PC-9 (cell line): ENCODE data around the gene NT5C2. TPM values are rescaled to one million over a fixed set of nuclear protein-coding genes. Genes with fewer than 3 reads are reported as not detected.
"Not testable (repeated sequence)": the region's sequence is repeated elsewhere in the genome, so short reads cannot be mapped to it uniquely, and the experiment has no call there.

ENCODE experiments used
- BruUV-seq: library from RNA; stranded (reverse); fragments of 400-500 nt; replicated peaks from 2 replicates; lab custom pipeline; 2021; lab: Mats Ljungman, UMichigan
- CTCF ChIA-PET: fragments of 300-600 bp; sonication (Branson Sonifier 250); formaldehyde crosslinking; loops from one replicate; lab custom pipeline; 2022; ENCODE audit warnings: antibody characterized with exemption; lab: Charles Lee
- POLR2A ChIA-PET: fragments of 300-600 bp; sonication (Branson Sonifier 250); formaldehyde crosslinking; loops from one replicate; lab custom pipeline; 2022; ENCODE audit warnings: antibody characterized with exemption; ENCODE audit not compliant: unreplicated experiment; lab: Charles Lee
- DNase-seq, 2 experiments: peaks; one replicate each; pipeline versions ENCODE4 v3.0.0 to v3.0.0-alpha.2; 2015 to 2022; ENCODE audit warnings: mixed read lengths in 1 of 2
- H2AFZ ChIP-seq: fragments of 200-600 bp; sonication (generic); 2 replicates; pipeline ENCODE4 v1.8.1; 2017; ENCODE audit warnings: antibody characterized with exemption
- H3F3A ChIP-seq: fragments of 200-600 bp; sonication (generic); 2 replicates; pipeline ENCODE4 v1.8.1; 2017; ENCODE audit warnings: antibody characterized with exemption, mild to moderate bottlenecking, low read depth; ENCODE audit not compliant: insufficient read depth
- H3K27ac ChIP-seq: fragments of 200-600 bp; sonication (generic); 2 replicates; pipeline ENCODE4 v1.6.1; 2016; ENCODE audit warnings: mixed run types
- H3K27me3 ChIP-seq: fragments of 200-600 bp; sonication (generic); 2 replicates; pipeline ENCODE4 v1.6.1; 2016; ENCODE audit warnings: low read depth, mixed run types; ENCODE audit not compliant: insufficient read depth
- H3K36me3 ChIP-seq: fragments of 200-600 bp; sonication (generic); 2 replicates; pipeline ENCODE4 v1.6.1; 2016; ENCODE audit warnings: low read depth, mixed run types
- H3K4me1 ChIP-seq: fragments of 200-600 bp; sonication (generic); replicated peaks from 2 replicates; pipeline ENCODE4 v1.6.1; 2016; ENCODE audit warnings: mixed run types; ENCODE audit not compliant: insufficient read depth
- H3K4me2 ChIP-seq: fragments of 200-600 bp; sonication (generic); 2 replicates; pipeline ENCODE4 v1.6.1; 2017; ENCODE audit warnings: mixed run types
- H3K4me3 ChIP-seq: fragments of 200-600 bp; sonication (generic); 2 replicates; pipeline ENCODE4 v1.6.1; 2016; ENCODE audit warnings: mixed run types
- H3K79me2 ChIP-seq: fragments of 200-600 bp; sonication (generic); 2 replicates; pipeline ENCODE4 v1.6.1; 2017; ENCODE audit warnings: low read depth, mixed run types
- H3K9me2 ChIP-seq: fragments of 200-600 bp; sonication (generic); 2 replicates; pipeline ENCODE4 v1.8.1; 2017; ENCODE audit warnings: mild to moderate bottlenecking; ENCODE audit not compliant: insufficient read depth
- H3K9me3 ChIP-seq: fragments of 200-600 bp; sonication (generic); 2 replicates; pipeline ENCODE4 v1.8.1; 2016; ENCODE audit warnings: low read depth; ENCODE audit not compliant: insufficient read depth
- H4K20me1 ChIP-seq: fragments of 200-600 bp; sonication (generic); 2 replicates; pipeline ENCODE4 v1.8.1; 2017; ENCODE audit not compliant: insufficient read depth
- CTCF ChIP-seq: fragments of 200-600 bp; sonication (generic); conservative IDR thresholded peaks from 2 replicates; pipeline ENCODE4 v1.6.1; 2017; ENCODE audit warnings: mixed run types, antibody characterized with exemption, mild to moderate bottlenecking, moderate library complexity
- EZH2 ChIP-seq: fragments of 200-600 bp; sonication (generic); IDR thresholded peaks from 2 replicates; pipeline ENCODE4 v1.8.0; 2017; ENCODE audit warnings: antibody characterized with exemption, low read depth
- intact Hi-C: fragments of 100-400 bp; cut with micrococcal nuclease; formaldehyde crosslinking; loops from one replicate; pipeline ENCODE4 v1.10.0; 2022; ENCODE audit not compliant: unreplicated experiment
- total RNA-seq: library from RNA; stranded (reverse); gene quantifications from 2 replicates; pipeline ENCODE4 v1.2.3, GENCODE V29; 2021

Gene NT5C2
- total RNA-seq, 1 experiment from 2014 or later: 67.9 TPM

DNA sequence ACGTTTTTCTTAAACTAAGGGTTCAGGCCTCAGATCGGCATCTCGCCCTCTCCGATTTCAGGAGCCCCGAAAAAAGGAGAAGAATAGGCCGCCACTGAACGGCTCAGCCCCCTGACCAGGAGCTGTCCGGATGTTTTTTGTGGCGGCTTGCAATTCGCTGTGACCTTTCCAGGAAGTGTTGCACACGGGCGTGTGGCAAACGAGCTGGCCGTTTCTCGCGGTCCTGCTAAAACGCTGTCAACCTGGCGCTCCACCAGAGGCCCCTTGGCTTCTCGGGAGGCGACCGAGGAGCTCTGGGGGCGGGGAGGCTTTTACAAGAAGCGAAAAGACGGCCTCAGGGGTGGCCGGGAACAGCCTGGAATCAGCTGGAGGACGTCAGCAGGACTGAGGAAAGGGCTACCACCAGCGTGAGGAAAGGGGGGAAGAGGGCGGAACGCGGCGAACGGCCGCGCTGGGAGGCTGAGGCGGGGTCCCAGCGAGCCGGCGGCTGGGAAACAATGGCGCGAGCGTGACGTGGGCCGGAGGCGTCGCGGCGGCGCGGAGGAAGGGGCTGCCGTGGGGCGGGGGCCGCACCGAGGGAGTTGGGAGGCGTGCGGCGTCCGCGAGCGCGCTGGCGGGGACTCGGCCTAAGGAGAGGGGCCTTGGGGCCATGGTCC lies 493 bp downstream of the NT5C2 start:
- peak; percentile 43 to 65 for DNase-seq
- H3K4me3 ChIP-seq: peak overlapping the region; percentile 92
- intact Hi-C loops: loop anchor here (1.0 to 2.0 kb wide), 2 partner anchors 38 to 49 kb away; no protein-coding TSS in a partner anchor
- peak overlapping the region; percentile 84 for H3K27ac ChIP-seq
- peaks cover 57% of the 10 kb centered on the region for H3K79me2 ChIP-seq
- POLR2A ChIA-PET: interaction anchor here (0.6 to 1.7 kb wide), 8 partner anchors 10 to 791 kb away, joined by 3 to 15 read pairs (median 4); no protein-coding TSS in a partner anchor
- H4K20me1 ChIP-seq: peaks cover 32% of the 10 kb centered on the region
- CTCF ChIA-PET: no interaction called here
- no peaks in the 10 kb centered on the region for H3K9me2 ChIP-seq
- peaks cover 2% of the 10 kb centered on the region; the same call in 1 of the 2 replicates for H3F3A ChIP-seq
- H3K9me3 ChIP-seq: no peaks in the 10 kb centered on the region
- H3K4me1 ChIP-seq: peaks cover 55% of the 10 kb centered on the region
- H2AFZ ChIP-seq: no peak overlapping the region
- no peaks in the 10 kb centered on the region for H3K27me3 ChIP-seq
- peaks cover 17% of the 10 kb centered on the region; the same call in 1 of the 2 replicates for H3K36me3 ChIP-seq
- BruUV-seq: no TSS peak
- H3K4me2 ChIP-seq: peak overlapping the region; percentile 96
- TF ChIP-seq EZH2: no peak
- no peak for TF ChIP-seq CTCF

DNA sequence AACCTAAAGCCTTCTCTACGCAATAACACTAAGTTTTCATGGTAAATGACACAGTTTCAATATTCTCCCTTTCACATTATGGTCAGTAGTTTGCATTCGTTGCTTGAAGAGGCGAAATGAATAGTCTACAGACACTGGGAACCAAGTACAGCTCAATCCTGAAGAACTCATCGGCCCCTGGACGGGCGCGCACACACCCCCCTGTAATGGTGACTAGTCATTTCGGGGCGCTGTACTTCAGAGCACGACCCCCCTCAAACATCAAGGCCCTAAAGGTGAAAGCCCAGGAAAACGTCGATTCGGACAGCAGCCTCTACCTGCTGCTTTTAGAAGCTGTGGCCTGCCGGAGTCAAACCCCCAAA lies 1.0 kb downstream of the NT5C2 start:
- DNase-seq: no peak
- TSS peak; percentile 70 for BruUV-seq
- TF ChIP-seq EZH2: no peak
- no peak for TF ChIP-seq CTCF
- Histone ChIP-seq H2AFZ (no peak overlapping the region), H3K36me3 (peaks cover 18% of the 10 kb centered on the region; the same call in 1 of the 2 replicates), H4K20me1 (peaks cover 32% of the 10 kb centered on the region), H3K79me2 (peaks cover 62% of the 10 kb centered on the region), H3K4me2 (peak overlapping the region; percentile 96), H3F3A (no peaks in the 10 kb centered on the region), H3K4me1 (peaks cover 51% of the 10 kb centered on the region), H3K4me3 (peak overlapping the region; percentile 92), H3K27me3 (no peaks in the 10 kb centered on the region), H3K9me2 (no peaks in the 10 kb centered on the region), H3K9me3 (no peaks in the 10 kb centered on the region), H3K27ac (peak overlapping the region; percentile 84)
- ChIA-PET CTCF (no interaction called here), POLR2A (interaction anchor here (0.5 to 1.7 kb wide), 8 partner anchors 16 to 791 kb away, joined by 3 to 15 read pairs (median 5); no protein-coding TSS in a partner anchor)
- intact Hi-C loops: loop anchor here (1.0 to 2.0 kb wide), 2 partner anchors 39 to 49 kb away; no protein-coding TSS in a partner anchor

DNA sequence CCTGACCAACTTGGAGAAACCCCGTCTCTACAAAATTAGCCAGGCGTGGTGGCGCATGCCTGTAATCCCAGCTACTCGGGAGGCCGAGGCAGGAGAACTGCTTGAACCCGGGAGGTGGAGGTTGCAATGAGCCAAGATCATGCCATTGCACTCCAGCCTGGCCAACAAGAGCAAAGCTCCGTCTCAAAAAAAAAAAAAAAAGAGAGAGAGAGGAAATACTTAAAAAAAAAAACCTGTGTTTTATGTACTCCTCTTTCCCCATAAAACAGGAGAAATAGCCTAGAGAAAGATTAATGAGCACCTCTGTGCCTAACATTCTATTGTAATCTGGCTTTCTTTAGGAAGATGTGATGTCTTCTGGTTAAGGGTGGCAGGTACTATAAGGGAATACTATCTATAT lies 1.9 kb downstream of the NT5C2 start:
- H3K9me2 ChIP-seq, H3F3A ChIP-seq, H3K9me3 ChIP-seq, BruUV-seq, H2AFZ ChIP-seq, DNase-seq, CTCF ChIA-PET, H3K27me3 ChIP-seq, intact Hi-C loops: not testable (repeated sequence)
- H3K4me1 ChIP-seq: peaks cover 42% of the 10 kb centered on the region
- peak overlapping the region; percentile 96 for H3K4me2 ChIP-seq
- POLR2A ChIA-PET: interaction anchor here (0.6 to 0.7 kb wide), 4 partner anchors 36 to 160 kb away, joined by 4 to 11 read pairs (median 8); partner anchors contain the start of gene PCGF6
- peaks cover 71% of the 10 kb centered on the region for H3K79me2 ChIP-seq
- H3K4me3 ChIP-seq: peak overlapping the region; percentile 92; the same call in 1 of the 2 replicates
- H3K36me3 ChIP-seq: peaks cover 22% of the 10 kb centered on the region
- peak overlapping the region; percentile 84; the same call in 1 of the 2 replicates for H3K27ac ChIP-seq
- peaks cover 37% of the 10 kb centered on the region for H4K20me1 ChIP-seq
